SK-N-SH (cell line): Measurements from ENCODE around the gene MAPK9.

Source experiments
- CHD2 ChIP-seq: fragments of 150-350 bp; IDR thresholded peaks from 2 replicates; pipeline ENCODE4 v1.6.1; 2018; ENCODE audit warnings: low read length; ENCODE audit not compliant: partially characterized antibody
- CTCF ChIP-seq: fragments of 200-600 bp; sonication (generic); IDR thresholded peaks from 2 replicates; pipeline ENCODE4 v1.6.1; 2017; ENCODE audit warnings: antibody characterized with exemption, mild to moderate bottlenecking, moderate library complexity
- EP300 ChIP-seq, 2 experiments: IDR thresholded peaks; 2 replicates each; pipeline versions ENCODE4 v1.4.0 to v1.6.1; 2012; ENCODE audit warnings: borderline replicate concordance in 1 of 2, low read depth in 1 of 2, low read length in 1 of 2
- EZH2phosphoT487 ChIP-seq: fragments of 200-600 bp; sonication (generic); IDR thresholded peaks from 2 replicates; pipeline ENCODE4 v1.6.1; 2017; ENCODE audit warnings: low read depth, mixed run types, mild to moderate bottlenecking, antibody characterized with exemption, moderate library complexity, borderline replicate concordance
- MXI1 ChIP-seq: IDR thresholded peaks from 2 replicates; pipeline ENCODE4 v1.6.1; 2012; ENCODE audit warnings: mild to moderate bottlenecking, low read depth, low read length, improper control_type of control experiment
- POLR2AphosphoS5 ChIP-seq: IDR thresholded peaks from 2 replicates; pipeline ENCODE4 v1.6.1; 2012; ENCODE audit warnings: low read depth, low read length
- RFX5 ChIP-seq: IDR thresholded peaks from 2 replicates; pipeline ENCODE4 v1.6.1; 2012; ENCODE audit warnings: mild to moderate bottlenecking, improper control_type of control experiment, low read length
- USF1 ChIP-seq: IDR thresholded peaks from 2 replicates; pipeline ENCODE4 v1.4.0; 2012; ENCODE audit warnings: low read depth, borderline replicate concordance
- USF2 ChIP-seq: fragments of 150-350 bp; IDR thresholded peaks from 2 replicates; pipeline ENCODE4 v1.6.1; 2017; ENCODE audit warnings: antibody characterized with exemption, low read length, low read depth, borderline replicate concordance
- YY1 ChIP-seq: IDR thresholded peaks from 2 replicates; pipeline ENCODE4 v1.4.0; 2012; ENCODE audit warnings: low read depth, mild to moderate bottlenecking
- TF ChIP-seq, protein P1 (sequence below): IDR thresholded peaks from 2 replicates; pipeline ENCODE4 v1.4.0; 2012; ENCODE audit warnings: low read depth, borderline replicate concordance

DNA sequence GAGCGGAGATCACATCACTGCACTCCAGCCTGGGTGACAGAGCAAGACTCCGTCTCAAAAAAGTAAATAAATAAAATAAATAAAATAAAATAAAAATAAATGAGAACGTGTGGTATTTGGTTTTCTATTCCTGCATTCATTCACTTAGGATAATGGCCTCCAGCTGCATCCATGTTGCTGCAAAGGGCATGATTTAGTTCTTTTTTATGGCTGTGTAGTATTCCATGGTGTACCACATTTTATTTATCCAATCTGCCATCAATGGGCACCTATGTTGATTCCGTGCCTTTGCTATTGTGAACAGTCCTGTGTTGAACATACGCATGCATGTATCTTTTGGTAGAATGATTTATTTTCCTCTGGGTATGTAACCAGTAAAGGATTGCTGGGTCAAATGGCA, 74.1 kb downstream of the MAPK9 start:
- TF ChIP-seq MXI1 (no peak), EP300 (IDR thresholded peaks at IDR 0.05; ENCODE audit: borderline replicate concordance in 1 of 2, low read depth in 1 of 2, low read length in 1 of 2) (no peak), CHD2 (no peak), RFX5 (no peak), POLR2AphosphoS5 (no peak), CTCF (no peak), YY1 (no peak), USF1 (no peak), USF2 (no peak), EZH2phosphoT487 (no peak)
- TF ChIP-seq, protein P1, sequence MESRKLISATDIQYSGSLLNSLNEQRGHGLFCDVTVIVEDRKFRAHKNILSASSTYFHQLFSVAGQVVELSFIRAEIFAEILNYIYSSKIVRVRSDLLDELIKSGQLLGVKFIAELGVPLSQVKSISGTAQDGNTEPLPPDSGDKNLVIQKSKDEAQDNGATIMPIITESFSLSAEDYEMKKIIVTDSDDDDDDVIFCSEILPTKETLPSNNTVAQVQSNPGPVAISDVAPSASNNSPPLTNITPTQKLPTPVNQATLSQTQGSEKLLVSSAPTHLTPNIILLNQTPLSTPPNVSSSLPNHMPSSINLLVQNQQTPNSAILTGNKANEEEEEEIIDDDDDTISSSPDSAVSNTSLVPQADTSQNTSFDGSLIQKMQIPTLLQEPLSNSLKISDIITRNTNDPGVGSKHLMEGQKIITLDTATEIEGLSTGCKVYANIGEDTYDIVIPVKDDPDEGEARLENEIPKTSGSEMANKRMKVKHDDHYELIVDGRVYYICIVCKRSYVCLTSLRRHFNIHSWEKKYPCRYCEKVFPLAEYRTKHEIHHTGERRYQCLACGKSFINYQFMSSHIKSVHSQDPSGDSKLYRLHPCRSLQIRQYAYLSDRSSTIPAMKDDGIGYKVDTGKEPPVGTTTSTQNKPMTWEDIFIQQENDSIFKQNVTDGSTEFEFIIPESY, result no peak
